ENCODE results near the gene PCF11.
"Not testable (repeated sequence)": the region's sequence is repeated elsewhere in the genome, so short reads cannot be mapped to it uniquely, and the experiment has no call there.

The PCF11 gene

GRCh38 chr11:83193315-83194280, 36.7 kb downstream of the PCF11 start, which contains the start of gene ANKRD42:
ANKRD42 (plus strand) TSS chr11:83193712; CDS start chr11:83194671, 959 bp downstream.
- DNase-seq = peak; percentile 84

GRCh38 chr11:83194281-83195142, 37.6 kb downstream of the PCF11 start:
- DNase-seq = peak; percentile 54

GRCh38 chr11:83195143-83195466, 38.2 kb downstream of the PCF11 start:
- DNase-seq = no peak

DNA sequence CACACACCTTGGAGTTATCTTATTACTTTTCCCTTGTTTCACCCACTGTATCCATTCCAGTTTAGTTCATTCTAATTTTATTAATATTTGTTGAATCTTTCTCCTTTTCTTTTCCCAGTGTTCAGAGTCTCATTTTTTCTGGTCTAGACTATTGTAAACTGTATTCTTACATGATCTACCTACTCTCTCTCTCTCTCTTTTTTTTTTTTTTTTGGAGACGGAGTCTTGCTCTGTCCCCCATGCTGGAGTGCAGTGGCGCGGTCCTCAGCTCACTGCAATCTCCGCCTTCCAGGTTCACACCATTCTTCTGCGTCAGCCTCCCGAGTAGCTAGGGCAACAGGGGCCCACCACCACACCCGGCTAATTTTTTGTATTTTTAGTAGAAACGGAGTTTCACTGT, 38.7 kb downstream of the PCF11 start:
- no peak for DNase-seq

GRCh38 chr11:83200035-83200434, 43.1 kb downstream of the PCF11 start:
- DNase-seq = no peak

- no peak for DNase-seq
Measured at GRCh38 chr11:83205608-83206185, 48.8 kb downstream of the PCF11 start.

GRCh38 chr11:83206221-83206620, 49.3 kb downstream of the PCF11 start:
- no peak for DNase-seq

GRCh38 chr11:83206771-83207382, 49.9 kb downstream of the PCF11 start:
- not testable (repeated sequence) for DNase-seq

DNA sequence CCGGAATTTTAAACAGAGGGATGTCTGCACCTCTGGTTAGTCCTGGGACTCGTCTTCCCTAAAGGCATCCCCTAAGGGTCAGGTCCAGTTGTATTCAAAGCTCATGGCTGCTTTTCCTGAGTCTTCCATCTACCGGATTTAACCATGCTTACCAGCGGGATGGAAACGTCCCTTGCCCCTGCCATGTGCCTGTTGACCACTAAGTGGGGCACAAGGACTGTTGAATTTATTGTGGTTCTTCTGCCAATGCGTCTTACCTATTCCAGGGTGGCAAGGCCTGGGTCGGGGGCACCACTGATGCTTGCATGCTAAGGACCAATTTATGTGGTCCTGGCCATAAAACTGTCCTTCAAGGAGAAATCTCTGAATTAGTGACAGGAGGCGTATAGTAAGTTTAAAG, 62.2 kb downstream of the PCF11 start:
- no peak for DNase-seq

- no peak for DNase-seq
Measured at GRCh38 chr11:83220260-83220659, 63.3 kb downstream of the PCF11 start.

- DNase-seq = no peak
Measured at GRCh38 chr11:83221694-83222093, 64.8 kb downstream of the PCF11 start.

- DNase-seq = no peak
Measured at GRCh38 chr11:83222499-83222898, 65.6 kb downstream of the PCF11 start.

GRCh38 chr11:83223457-83223856, 66.5 kb downstream of the PCF11 start:
- DNase-seq = no peak

GRCh38 chr11:83235825-83236224, 78.9 kb downstream of the PCF11 start:
- no peak for DNase-seq
